GM21529 (cell line): Measurements from ENCODE around the gene SNTG2.
"Not testable (repeated sequence)": the region's sequence is repeated elsewhere in the genome, so short reads cannot be mapped to it uniquely, and the experiment has no call there.

ENCODE experiments used
- ATAC-seq: cut with Tn5 transposase; IDR thresholded peaks from one replicate; pipeline ENCODE4 v1.9.1; 2021; ENCODE audit not compliant: unreplicated experiment

Gene SNTG2

DNA sequence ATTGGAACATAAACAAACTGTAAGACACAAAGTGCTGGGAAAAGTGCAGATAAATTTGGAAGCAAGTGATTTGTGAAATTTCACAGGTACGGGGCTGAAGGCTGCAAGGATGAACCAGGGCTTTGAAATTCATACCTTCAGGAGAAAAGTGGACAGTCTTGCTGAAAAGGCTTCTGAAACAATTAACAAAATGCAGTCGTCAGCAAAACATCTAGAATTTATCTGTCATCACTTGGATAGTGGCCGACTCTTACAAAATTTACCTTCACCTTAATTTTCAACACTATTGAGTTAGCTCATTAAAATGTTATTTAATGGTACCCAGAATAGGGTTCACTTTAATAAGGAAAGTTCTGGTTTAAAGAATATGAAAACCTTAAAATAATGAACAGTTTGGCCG is 138.3 kb downstream of the SNTG2 start:
- no peak for ATAC-seq

GRCh38 chr2:1091895-1092585 is 141.4 kb downstream of the SNTG2 start:
- no peak for ATAC-seq

DNA sequence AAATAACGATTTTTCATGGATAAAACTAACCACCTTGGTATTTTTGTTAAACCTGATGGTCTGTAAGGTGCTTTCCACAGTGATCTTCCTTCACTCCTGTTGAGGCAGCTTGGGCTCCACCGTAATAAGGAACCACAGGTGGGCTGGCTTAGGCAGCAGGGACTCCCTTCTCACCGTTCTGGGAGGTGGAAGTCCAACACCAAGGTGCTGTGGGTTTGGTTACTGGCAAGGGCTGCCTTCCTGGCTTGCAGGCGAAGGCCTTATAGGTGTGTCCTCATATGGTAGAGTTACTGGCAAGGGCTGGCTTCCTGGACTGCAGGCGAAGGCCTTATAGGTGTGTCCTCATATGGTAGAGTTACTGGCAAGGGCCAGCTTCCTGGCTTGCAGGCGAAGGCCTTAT is 143.0 kb downstream of the SNTG2 start:
- not testable (repeated sequence) for ATAC-seq

GRCh38 chr2:1097101-1097500 is 146.5 kb downstream of the SNTG2 start:
- ATAC-seq = no peak

DNA sequence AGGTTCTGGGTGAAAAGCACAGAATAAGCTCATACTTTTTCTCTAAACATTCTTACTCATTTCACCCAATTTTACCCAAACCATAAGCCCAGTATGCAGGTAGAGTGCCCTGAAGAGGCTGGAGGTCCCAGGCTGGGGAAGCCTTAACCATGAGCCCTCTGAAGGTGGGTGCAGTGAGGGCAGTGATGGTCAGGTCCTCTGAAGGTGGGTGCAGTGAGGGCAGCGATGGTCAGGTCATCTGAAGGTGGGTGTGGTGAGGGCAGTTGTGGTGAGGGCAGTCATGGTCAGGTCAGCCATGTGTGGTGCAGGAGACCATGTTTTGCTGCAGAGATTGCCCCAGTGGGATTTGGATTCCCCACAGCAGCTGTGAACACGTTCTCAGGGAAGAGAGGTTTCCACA is 148.8 kb downstream of the SNTG2 start:
- no peak for ATAC-seq

DNA sequence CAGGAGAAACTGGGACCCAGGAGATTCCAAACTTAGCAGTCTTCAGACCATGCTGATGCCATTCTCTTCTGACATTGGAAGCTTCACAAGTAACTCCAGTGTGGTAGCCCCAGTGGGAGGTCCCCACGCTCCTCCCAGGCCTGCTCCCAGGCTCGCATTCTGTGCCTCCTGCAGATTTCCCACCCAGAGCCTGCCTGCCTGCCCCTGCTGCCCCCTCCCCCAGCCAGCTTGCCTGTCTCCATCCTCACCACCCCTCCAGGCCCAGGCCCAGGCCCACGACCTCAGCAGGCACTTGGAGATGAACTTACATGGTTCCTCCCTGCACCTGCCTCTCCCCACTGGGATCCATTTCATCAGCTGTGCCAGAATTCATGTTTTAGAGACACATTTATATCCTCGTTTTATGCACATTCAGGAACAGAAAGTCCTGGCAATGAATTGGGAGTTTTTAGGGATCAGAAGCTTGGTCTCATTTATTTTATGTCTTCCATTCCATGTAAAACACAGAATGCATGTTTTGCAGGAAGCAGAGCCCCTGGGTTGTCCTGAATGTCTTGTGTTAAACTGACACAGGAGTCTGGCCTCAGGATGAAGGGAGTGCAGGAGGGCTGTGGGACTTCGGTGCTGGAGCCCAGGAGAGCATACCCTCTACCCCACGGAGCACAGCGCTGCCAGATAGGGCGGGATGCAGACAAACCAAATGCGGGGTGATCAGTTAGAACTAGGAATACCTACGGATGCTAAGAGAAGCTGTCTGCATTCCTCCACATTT is 150.5 kb downstream of the SNTG2 start:
- no peak for ATAC-seq

DNA sequence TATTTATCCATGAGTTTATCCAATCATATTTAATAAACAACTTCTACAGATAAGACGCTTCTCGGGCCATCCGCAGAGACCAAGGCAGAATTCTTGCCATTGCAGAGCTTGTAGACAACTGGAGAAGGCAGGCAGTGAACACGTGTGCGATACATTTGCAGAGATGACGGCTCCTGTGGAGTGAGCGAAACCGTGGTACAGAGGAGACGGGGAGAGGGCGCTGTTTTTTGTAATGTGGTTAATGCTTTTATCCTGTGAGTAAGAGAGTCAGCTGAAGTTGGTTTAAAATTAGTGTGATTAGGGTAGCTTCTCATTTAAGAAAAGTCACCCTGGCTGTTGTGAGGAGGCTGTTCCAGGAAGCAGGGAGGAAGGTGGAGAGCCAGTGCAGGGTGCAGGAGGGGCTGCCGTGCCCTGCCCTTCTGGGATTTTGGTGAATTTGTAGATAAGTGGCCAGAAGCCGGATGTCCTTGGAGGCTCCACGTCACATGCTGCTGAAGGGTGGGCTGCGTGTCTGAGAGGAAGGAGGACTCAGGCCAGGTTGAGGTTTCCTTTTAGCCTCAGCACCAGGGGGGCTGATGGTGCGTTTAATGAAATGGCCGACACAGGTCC is 151.4 kb downstream of the SNTG2 start:
- no peak for ATAC-seq

DNA sequence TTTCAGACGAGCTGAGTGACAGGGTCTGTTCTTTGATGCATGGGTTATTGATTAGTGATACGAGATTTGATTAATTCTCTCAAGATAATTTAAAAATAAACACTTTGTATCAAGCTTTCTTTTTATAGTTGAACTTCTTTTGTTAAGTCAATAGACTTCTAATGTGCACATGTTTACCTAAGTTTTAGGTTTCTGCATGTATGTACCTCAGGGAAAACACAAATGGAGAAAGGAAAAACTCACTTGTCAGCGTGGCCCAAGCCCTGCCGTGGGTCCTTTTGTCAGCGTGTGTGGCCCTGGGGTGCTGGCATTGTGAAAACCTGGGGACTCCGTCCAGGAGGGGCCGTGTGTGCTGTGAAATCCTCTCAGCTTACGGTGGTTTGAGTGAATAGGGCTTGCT is 153.7 kb downstream of the SNTG2 start:
- no peak for ATAC-seq

- not testable (repeated sequence) for ATAC-seq
These were observed 155.7 kb downstream of the SNTG2 start for GRCh38 chr2:1106344-1106743.

GRCh38 chr2:1115843-1116539 is 165.3 kb downstream of the SNTG2 start:
- no peak for ATAC-seq

DNA sequence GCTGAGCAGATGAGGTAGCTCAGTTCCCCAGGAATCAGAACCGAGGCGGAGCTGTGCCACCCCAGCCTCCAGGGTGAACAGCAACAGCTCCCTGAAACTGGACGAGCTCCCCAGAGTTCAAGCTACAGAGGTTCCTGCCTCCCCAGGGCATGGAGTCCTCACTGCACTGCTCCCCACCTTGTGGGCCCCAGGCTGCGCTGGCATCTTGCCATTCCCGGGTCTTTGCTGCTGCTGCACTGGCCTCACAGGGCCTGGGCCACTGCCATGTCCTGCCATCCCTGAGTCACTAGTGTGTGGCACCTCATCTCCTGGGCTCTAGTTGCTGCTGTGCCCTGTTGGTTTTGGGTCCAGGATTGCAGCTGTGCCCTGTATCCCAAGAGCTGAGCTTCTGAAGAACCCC is 166.9 kb downstream of the SNTG2 start:
- no peak for ATAC-seq

DNA sequence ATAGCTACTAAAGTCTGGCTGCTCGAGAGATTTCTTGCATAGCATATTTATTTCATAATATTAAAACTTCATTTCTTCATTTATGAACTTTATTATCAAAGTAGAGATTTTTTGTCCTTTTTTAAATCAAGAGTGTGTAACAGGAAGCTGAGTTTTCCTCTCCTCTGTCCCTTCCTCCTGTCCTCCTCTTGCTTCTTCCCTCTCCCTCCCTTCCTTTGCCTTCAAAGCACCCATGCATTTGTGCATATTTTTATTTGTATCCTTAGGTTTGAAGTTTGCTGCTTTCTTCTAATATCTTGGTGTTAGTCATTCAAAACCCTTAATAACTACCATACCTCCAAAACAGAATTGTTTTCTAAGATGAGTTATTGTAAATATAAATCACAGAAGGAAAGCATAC is 174.6 kb downstream of the SNTG2 start:
- ATAC-seq = no peak

- no peak for ATAC-seq
These were observed 175.2 kb downstream of the SNTG2 start for GRCh38 chr2:1125633-1126370.

DNA sequence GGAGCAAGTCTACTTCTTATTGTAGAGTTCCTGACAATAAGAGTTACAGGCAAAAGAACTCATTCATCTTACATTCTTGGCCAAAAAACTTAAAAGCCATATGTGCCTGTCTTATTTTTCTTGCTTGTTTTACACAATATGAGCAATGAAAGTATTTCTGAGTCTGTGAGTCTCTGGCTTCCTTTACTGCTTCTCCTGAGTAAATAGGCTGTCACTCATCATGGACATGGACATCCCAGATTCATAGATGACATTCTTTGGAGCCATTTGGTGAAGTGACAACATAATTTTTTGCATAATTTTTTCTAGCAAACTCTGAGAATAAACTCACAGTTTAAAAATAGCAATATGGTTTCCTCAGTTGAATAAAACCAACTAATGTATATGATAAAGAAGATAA is 179.3 kb downstream of the SNTG2 start:
- ATAC-seq = no peak

- no peak for ATAC-seq
These were observed 180.3 kb downstream of the SNTG2 start for GRCh38 chr2:1130922-1131321.

DNA sequence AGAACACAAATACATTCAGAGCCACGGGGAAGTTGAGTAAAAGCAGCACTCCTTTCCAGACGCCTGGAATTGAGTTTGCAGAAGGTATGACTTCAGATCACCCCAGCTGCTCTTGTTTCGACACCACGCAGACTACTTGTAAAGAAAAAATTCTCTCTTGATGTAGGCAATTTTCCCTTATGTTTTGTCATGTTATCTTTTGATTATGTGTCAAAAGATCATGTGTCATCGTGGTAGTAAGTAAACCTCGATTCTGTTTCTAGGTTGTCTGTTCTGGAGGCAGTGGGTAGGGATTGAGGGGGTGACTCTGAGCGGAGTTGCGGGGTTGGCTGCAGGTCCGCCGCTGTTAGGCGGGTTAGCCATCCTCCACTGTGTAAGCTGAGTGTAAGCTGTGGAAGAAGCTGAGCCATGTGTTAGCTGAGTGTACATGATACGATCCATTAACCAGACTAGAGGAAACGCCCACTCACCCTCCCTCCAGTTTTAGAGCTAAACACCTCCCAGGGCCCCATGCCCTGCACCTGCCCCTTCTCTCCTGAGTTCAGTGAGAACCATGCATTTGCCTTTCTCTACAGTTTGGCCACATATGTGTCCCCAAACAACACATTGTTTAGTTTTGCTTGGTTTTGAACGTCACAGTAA is 181.8 kb downstream of the SNTG2 start:
- ATAC-seq = no peak

DNA sequence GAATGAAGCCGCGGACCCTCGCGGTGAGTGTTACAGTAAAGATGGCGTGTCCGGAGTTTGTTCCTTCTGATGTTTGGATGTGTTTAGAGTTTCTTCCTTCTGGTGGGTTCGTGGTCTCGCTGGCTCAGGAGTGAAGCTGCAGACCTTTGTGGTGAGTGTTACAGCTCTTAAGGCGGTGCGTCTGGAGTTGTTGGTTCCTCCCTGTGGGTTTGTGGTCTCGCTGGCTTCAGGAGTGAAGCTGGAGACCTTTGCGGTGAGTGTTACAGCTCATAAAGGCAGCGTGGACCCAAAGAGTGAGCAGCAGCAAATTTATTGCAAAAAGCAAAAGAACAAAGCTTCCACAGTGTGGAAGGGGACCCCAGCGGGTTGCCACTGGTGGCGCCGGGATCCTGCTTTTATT is 183.2 kb downstream of the SNTG2 start:
- not testable (repeated sequence) for ATAC-seq

GRCh38 chr2:1134629-1135028 is 184.0 kb downstream of the SNTG2 start:
- no peak for ATAC-seq

DNA sequence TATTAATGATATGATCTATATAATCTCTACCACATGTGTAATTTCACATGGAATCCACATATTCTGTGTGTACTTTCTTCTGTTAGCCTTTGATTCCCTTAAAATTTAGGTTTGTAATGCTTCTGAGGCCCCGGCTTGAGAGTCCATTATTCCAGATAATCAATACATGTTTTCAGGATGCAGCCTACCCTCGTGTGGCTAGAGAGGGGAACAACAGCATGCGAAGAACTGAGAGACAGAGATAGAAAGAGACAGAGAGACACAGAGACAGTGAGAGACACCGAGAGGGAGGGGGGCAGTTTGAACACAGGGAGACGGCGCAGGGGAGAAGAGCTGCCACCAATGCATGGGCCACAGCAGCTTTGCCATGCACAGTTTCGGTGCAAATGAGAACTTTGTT is 185.4 kb downstream of the SNTG2 start:
- no peak for ATAC-seq

DNA sequence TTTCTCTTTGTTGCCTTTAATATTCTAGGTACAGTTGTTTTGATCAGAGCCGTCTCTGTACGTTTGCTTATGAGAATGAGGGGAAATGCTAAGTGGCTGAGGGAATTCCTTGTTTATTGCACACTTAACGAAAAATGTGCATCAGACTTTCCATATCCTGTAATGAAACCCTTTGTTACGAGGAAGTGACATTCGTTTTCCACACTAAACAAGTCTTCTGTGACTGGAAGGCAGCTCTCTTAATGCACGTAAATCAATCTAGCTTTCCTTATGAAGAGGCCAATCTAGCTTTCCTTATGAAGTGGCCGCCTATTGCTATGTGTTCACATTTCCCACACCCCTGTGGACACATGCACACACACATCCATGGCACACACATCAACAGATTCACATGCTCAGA is 186.2 kb downstream of the SNTG2 start:
- ATAC-seq = no peak
